ENCODE data around the gene FUT7. TPM values are rescaled to one million over a fixed set of nuclear protein-coding genes. Genes with fewer than 3 reads are reported as not detected.

Gene FUT7
- total and polyA plus RNA-seq, 9 of the 15 experiments (the other 6 are each of a cell fraction or from before 2014, with no cell fraction given): not detected

DNA sequence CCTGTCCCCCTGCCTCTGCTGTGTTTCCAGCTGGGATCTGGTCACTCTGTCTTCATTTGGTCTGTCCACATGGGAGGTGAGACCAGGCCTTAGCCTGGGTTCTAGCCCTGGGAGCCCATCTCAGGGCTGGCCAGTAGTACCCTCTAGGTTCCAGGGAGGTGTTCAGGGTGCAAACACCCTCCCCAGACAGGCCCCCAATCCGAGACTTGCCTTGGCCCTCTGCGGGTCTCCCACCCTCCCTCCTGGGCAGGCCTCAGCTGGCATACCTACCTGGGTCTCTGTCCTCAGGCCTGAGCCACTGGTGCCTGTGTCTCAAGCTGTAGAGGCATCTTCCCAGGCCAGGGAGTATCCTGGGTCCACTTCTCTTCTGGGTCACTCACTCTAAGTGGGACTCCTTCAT lies 39.4 kb upstream of the FUT7 start:
- H3K9ac ChIP-seq (ENCODE audit: insufficient read depth in 1 of 2, low read depth in 2 of 2, low read length in 2 of 2): peak overlapping the region; percentile 86 to 91
- peaks cover 42 to 69% of the 10 kb centered on the region in 2 experiments for H3K4me1 ChIP-seq (replicated peaks in 1 of 2; ENCODE audit: control insufficient read depth in 2 of 2, insufficient read depth in 2 of 2, low read length in 2 of 2)
- H2AFZ ChIP-seq (ENCODE audit: low read depth, low read length): peak overlapping the region; percentile 73
- H3K9me1 ChIP-seq (ENCODE audit: control insufficient read depth, insufficient read depth, low read length): peaks cover 8% of the 10 kb centered on the region
- DNase-seq (ENCODE audit: extremely low read depth in 1 of 4, low spot score in 3 of 4) (no peak), FAIRE-seq (no peak), ATAC-seq (no peak)
- H3K4me3 ChIP-seq: peak overlapping the region; percentile 65
- no TSS peak for BruUV-seq (replicated peaks)
- H3K79me2 ChIP-seq (ENCODE audit: control insufficient read depth, insufficient read depth, low read length): peaks cover 39% of the 10 kb centered on the region
- no peaks in the 10 kb centered on the region for H3K27me3 ChIP-seq (ENCODE audit: control insufficient read depth in 2 of 2, insufficient read depth in 2 of 2, low read length in 2 of 2)
- H3K27ac ChIP-seq (ENCODE audit: extremely low read depth, low read depth, low read length): peak overlapping the region; percentile 88
- WGBS (ENCODE audit: insufficient coverage, low coverage, missing lambda C conversion rate): 76% methylated on average over 2 of the region's 2 CpGs
- H3K9me3 ChIP-seq (replicated peaks; ENCODE audit: control insufficient read depth, insufficient read depth, low read depth, low read length): no peaks in the 10 kb centered on the region
- H3K4me2 ChIP-seq (ENCODE audit: insufficient read depth, low read length): peak overlapping the region; percentile 91
- intact Hi-C loops (cut with micrococcal nuclease) (no loop called here), in situ Hi-C loops (cut with MboI) (no loop called here)
- peaks cover 12% of the 10 kb centered on the region; the same call in 1 of the 3 replicates for H3K36me3 ChIP-seq (ENCODE audit: control insufficient read depth, insufficient read depth, low read length)
- POLR2A ChIA-PET: interaction anchor here (0.6 to 2.5 kb wide), 6 partner anchors 12 to 204 kb away, joined by 3 to 14 read pairs (median 3); partner anchors contain the start of gene MAN1B1
- H4K20me1 ChIP-seq (replicated peaks; ENCODE audit: control insufficient read depth, insufficient read depth, low read length): peaks cover 14% of the 10 kb centered on the region
- TF ChIP-seq KAT7 (CRISPR knock-in tag; IDR thresholded peaks at IDR 0.05; ENCODE audit: borderline replicate concordance) (peak; percentile 70; the same call in 1 of the 2 replicates), ZFX (CRISPR knock-in tag; IDR thresholded peaks at IDR 0.05) (peak; percentile 9), ZNF57 (CRISPR knock-in tag; IDR thresholded peaks at IDR 0.05) (peak; percentile 47; the same call in 1 of the 2 replicates)
- TF ChIP-seq, protein P1, sequence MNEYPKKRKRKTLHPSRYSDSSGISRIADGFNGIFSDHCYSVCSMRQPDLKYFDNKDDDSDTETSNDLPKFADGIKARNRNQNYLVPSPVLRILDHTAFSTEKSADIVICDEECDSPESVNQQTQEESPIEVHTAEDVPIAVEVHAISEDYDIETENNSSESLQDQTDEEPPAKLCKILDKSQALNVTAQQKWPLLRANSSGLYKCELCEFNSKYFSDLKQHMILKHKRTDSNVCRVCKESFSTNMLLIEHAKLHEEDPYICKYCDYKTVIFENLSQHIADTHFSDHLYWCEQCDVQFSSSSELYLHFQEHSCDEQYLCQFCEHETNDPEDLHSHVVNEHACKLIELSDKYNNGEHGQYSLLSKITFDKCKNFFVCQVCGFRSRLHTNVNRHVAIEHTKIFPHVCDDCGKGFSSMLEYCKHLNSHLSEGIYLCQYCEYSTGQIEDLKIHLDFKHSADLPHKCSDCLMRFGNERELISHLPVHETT (CRISPR knock-in tag; conservative IDR thresholded peaks at IDR 0.05 in 1 of 2, IDR thresholded peaks at IDR 0.05 in 1 of 2): no peak
- CTCF ChIA-PET (ENCODE audit: low intra/inter-chr PET ratio): no interaction called here
